GM12875 (cell line): Measurements from ENCODE around the gene ART4.

Experiments used
- H3K4me3 ChIP-seq: one replicate; pipeline ENCODE4 v1.5.1; 2011; ENCODE audit warnings: low read depth, low read length, control low read depth
- CTCF ChIP-seq: IDR thresholded peaks from 2 replicates; pipeline ENCODE4 v1.5.1; 2011; ENCODE audit warnings: low read depth, mild to moderate bottlenecking, control low read depth, inconsistent platforms, low read length, moderate library complexity, borderline replicate concordance; ENCODE audit not compliant: insufficient read depth

Gene ART4

GRCh38 chr12:14844401-14844800 is 1.1 kb upstream of the ART4 start:
- no peak overlapping the region for H3K4me3 ChIP-seq
- no peak for TF ChIP-seq CTCF

- no peak for TF ChIP-seq CTCF
- no peak overlapping the region for H3K4me3 ChIP-seq
These were observed 1.0 kb downstream of the ART4 start for GRCh38 chr12:14842315-14842714.

- H3K4me3 ChIP-seq, result no peak overlapping the region
- TF ChIP-seq CTCF, result no peak
These were observed 1.6 kb downstream of the ART4 start for GRCh38 chr12:14841761-14842160.

- no peak overlapping the region for H3K4me3 ChIP-seq
- no peak for TF ChIP-seq CTCF
These were observed 2.7 kb downstream of the ART4 start for GRCh38 chr12:14840616-14841015.

- no peak overlapping the region for H3K4me3 ChIP-seq
- no peak for TF ChIP-seq CTCF
These were observed 4.1 kb downstream of the ART4 start for GRCh38 chr12:14839262-14839661.

GRCh38 chr12:14836336-14837210 is 6.8 kb downstream of the ART4 start:
- no peak for TF ChIP-seq CTCF

GRCh38 chr12:14834509-14834908 is 8.8 kb downstream of the ART4 start:
- H3K4me3 ChIP-seq, result no peak overlapping the region
- TF ChIP-seq CTCF, result no peak

More at GRCh38 chr12:14836336-14837210, 6.8 kb downstream of the ART4 start:
- H3K4me3 ChIP-seq, result no peak overlapping the region
